GM12878 (cell line): Measurements from ENCODE around the gene SMPDL3A. TPM values are rescaled to one million over a fixed set of nuclear protein-coding genes. Genes with fewer than 3 reads are reported as not detected.

Experiments
- ATAC-seq: fragments of 200-7000 bp; cut with Tn5 transposase; 3 replicates; pipeline ENCODE4 v1.9.1; 2020; ENCODE audit warnings: mild to moderate bottlenecking, moderate library complexity
- BruUV-seq: library from RNA; stranded (reverse); fragments of 400-500 nt; replicated peaks from 2 replicates; lab custom pipeline; 2021; lab: Mats Ljungman, UMichigan
- CTCF ChIA-PET: fragments of 300-600 bp; sonication (Branson Sonifier 250); formaldehyde crosslinking; extraction: SDS; loops from one replicate; lab custom pipeline; 2021; ENCODE audit warnings: inconsistent platforms; lab: Yijun Ruan, JAX
- POLR2A ChIA-PET: fragments of 350-600 bp; formaldehyde crosslinking; extraction: SDS; loops from one replicate; lab custom pipeline; 2021; ENCODE audit warnings: inconsistent platforms; lab: Charles Lee
- RAD21 ChIA-PET: fragments of 300-600 bp; sonication (Branson Sonifier 250); formaldehyde crosslinking; loops from one replicate; lab custom pipeline; 2023; ENCODE audit warnings: antibody characterized with exemption; ENCODE audit not compliant: unreplicated experiment; lab: Charles Lee
- SMC1A ChIA-PET: fragments of 300-600 bp; sonication (Branson Sonifier 250); formaldehyde crosslinking; loops from one replicate; lab custom pipeline; 2023; ENCODE audit not compliant: unreplicated experiment, uncharacterized antibody; lab: Charles Lee
- DNase-seq: peaks from one replicate; pipeline ENCODE4 v3.0.0-alpha.2; 2011; ENCODE audit warnings: low read depth, low spot score
- FAIRE-seq: peaks from 3 replicates; lab custom pipeline; 2011; peaks lifted over from hg19 to GRCh38; lab: Jason Lieb, UNC
- H2AFZ ChIP-seq: 2 replicates; pipeline ENCODE4 v1.6.0; 2011; ENCODE audit warnings: low read depth, low read length, control low read depth; ENCODE audit not compliant: control insufficient read depth
- H3K27ac ChIP-seq: 2 replicates; pipeline ENCODE4 v1.5.1; 2011; ENCODE audit warnings: control low read depth; ENCODE audit not compliant: control insufficient read depth, insufficient read depth
- H3K27me3 ChIP-seq, 2 experiments: replicated peaks in 1 of 2; 2 replicates each; pipeline versions ENCODE4 v1.6.0 to v1.6.1; 2011; ENCODE audit warnings: low read length in 1 of 2; ENCODE audit not compliant: control insufficient read depth in 2 of 2, insufficient read depth in 2 of 2
- H3K36me3 ChIP-seq, 2 experiments: 2 replicates each; pipeline ENCODE4 v1.5.1; 2011; ENCODE audit warnings: low read length in 1 of 2; ENCODE audit not compliant: control insufficient read depth in 2 of 2, insufficient read depth in 2 of 2
- H3K4me1 ChIP-seq: 2 replicates; pipeline ENCODE4 v1.6.1; 2011; ENCODE audit warnings: mild to moderate bottlenecking, low read length, moderate library complexity, mixed read lengths; ENCODE audit not compliant: control insufficient read depth, insufficient read depth
- H3K4me2 ChIP-seq: 2 replicates; pipeline ENCODE4 v1.6.0; 2011; ENCODE audit warnings: control low read depth; ENCODE audit not compliant: control insufficient read depth, insufficient read depth
- H3K4me3 ChIP-seq: fragments of 200-600 bp; sonication (generic); 2 replicates; pipeline ENCODE4 v1.5.1; 2016
- H3K79me2 ChIP-seq: 2 replicates; pipeline ENCODE4 v1.6.0; 2011; ENCODE audit warnings: low read length; ENCODE audit not compliant: control insufficient read depth, insufficient read depth
- H3K9ac ChIP-seq: 2 replicates; pipeline ENCODE4 v1.8.0; 2011; ENCODE audit warnings: low read length, control low read depth, mixed read lengths; ENCODE audit not compliant: control insufficient read depth, insufficient read depth
- H3K9me3 ChIP-seq: replicated peaks from 3 replicates; pipeline ENCODE4 v1.5.1; 2011; ENCODE audit warnings: mild to moderate bottlenecking, low read length; ENCODE audit not compliant: control insufficient read depth, insufficient read depth
- H4K20me1 ChIP-seq: 2 replicates; pipeline ENCODE4 v1.6.0; 2011; ENCODE audit not compliant: control insufficient read depth, insufficient read depth
- ATF3 ChIP-seq: IDR thresholded peaks from 2 replicates; pipeline ENCODE4 v1.6.1; 2011; ENCODE audit warnings: low read depth, mild to moderate bottlenecking, low read length, moderate library complexity, borderline replicate concordance; ENCODE audit errors: extremely low read depth
- BCL3 ChIP-seq: IDR thresholded peaks from 2 replicates; pipeline ENCODE4 v1.6.1; 2011; ENCODE audit warnings: borderline replicate concordance, low read depth, mild to moderate bottlenecking, moderate library complexity, low read length; ENCODE audit not compliant: insufficient read depth, poor library complexity, severe bottlenecking
- CEBPB ChIP-seq, 2 experiments: fragments of 150-350 bp in 1 of 2; IDR thresholded peaks; 2 replicates each; pipeline ENCODE4 v1.6.1; 2012 to 2014; ENCODE audit warnings: low read depth in 2 of 2, low read length in 2 of 2, borderline replicate concordance in 1 of 2, inconsistent platforms in 1 of 2
- E2F4 ChIP-seq: IDR thresholded peaks from 2 replicates; pipeline ENCODE4 v1.6.1; 2012; ENCODE audit warnings: low read depth, low read length, improper control_type of control experiment
- FOXK2 ChIP-seq: fragments of 450-650 bp; IDR thresholded peaks from 2 replicates; pipeline ENCODE4 v1.6.1; 2017; ENCODE audit warnings: mild to moderate bottlenecking, moderate library complexity
- JUNB ChIP-seq: IDR thresholded peaks from 2 replicates; pipeline ENCODE4 v1.6.1; 2016; ENCODE audit warnings: antibody characterized with exemption, mild to moderate bottlenecking
- MAX ChIP-seq: IDR thresholded peaks from 2 replicates; pipeline ENCODE4 v1.6.1; 2012; ENCODE audit warnings: low read depth, low read length, improper control_type of control experiment
- MXI1 ChIP-seq: fragments of 150-350 bp; IDR thresholded peaks from 2 replicates; pipeline ENCODE4 v1.6.1; 2011; ENCODE audit warnings: low read depth, mild to moderate bottlenecking, inconsistent platforms, low read length, improper control_type of control experiment
- RELA ChIP-seq: fragments of 450-650 bp; IDR thresholded peaks from 2 replicates; pipeline ENCODE4 v1.8.0; 2014; ENCODE audit warnings: borderline replicate concordance; ENCODE audit not compliant: partially characterized antibody
- RELB ChIP-seq: fragments of 450-650 bp; IDR thresholded peaks from 2 replicates; pipeline ENCODE4 v1.6.1; 2017; ENCODE audit warnings: low read depth, mild to moderate bottlenecking, moderate library complexity
- SMARCA5 ChIP-seq: fragments of 450-650 bp; IDR thresholded peaks from 2 replicates; pipeline ENCODE4 v1.6.1; 2017; ENCODE audit warnings: mild to moderate bottlenecking
- SMC3 ChIP-seq: IDR thresholded peaks from 2 replicates; pipeline ENCODE4 v1.6.1; 2011; ENCODE audit warnings: low read length, improper control_type of control experiment, borderline replicate concordance
- SREBF2 ChIP-seq: IDR thresholded peaks from 2 replicates; pipeline ENCODE4 v1.6.1; 2012; ENCODE audit warnings: mild to moderate bottlenecking, low read length
- TCF3 ChIP-seq: IDR thresholded peaks from 2 replicates; pipeline ENCODE4 v1.6.1; 2012; ENCODE audit warnings: low read depth, mild to moderate bottlenecking, low read length, borderline replicate concordance; ENCODE audit not compliant: insufficient read depth
- USF2 ChIP-seq: IDR thresholded peaks from 2 replicates; pipeline ENCODE4 v1.6.1; 2011; ENCODE audit warnings: low read depth, low read length, improper control_type of control experiment, borderline replicate concordance
- ZNF24 ChIP-seq: fragments of 450-650 bp; IDR thresholded peaks from 2 replicates; pipeline ENCODE4 v1.6.1; 2017; ENCODE audit warnings: antibody characterized with exemption, mild to moderate bottlenecking
- ZNF384 ChIP-seq: IDR thresholded peaks from 2 replicates; pipeline ENCODE4 v1.6.1; 2012; ENCODE audit warnings: low read depth, mild to moderate bottlenecking, low read length, improper control_type of control experiment, borderline replicate concordance
- ZSCAN29 ChIP-seq: fragments of 450-650 bp; IDR thresholded peaks from 2 replicates; pipeline ENCODE4 v1.6.1; 2017; ENCODE audit warnings: mild to moderate bottlenecking, moderate library complexity
- WGBS: methylation state at CpG from one replicate; pipeline ENCODE4 v1.1.6; 2016; ENCODE audit warnings: low lambda C conversion rate; ENCODE audit not compliant: insufficient replicate concordance, insufficient coverage; ENCODE audit errors: missing lambda C conversion rate; 5-methylcytosine and 5-hydroxymethylcytosine counted together
- in situ Hi-C: fragments of 300-500 bp; cut with MboI; formaldehyde crosslinking; loops from 9 replicates; pipeline ENCODE4 v1.14.3; 2018; ENCODE audit warnings: mixed read lengths
- intact Hi-C: fragments of 100-400 bp; cut with micrococcal nuclease; formaldehyde crosslinking; loops from one replicate; pipeline ENCODE4 v1.14.2; 2022; ENCODE audit not compliant: unreplicated experiment
- polyA plus RNA-seq, 11 experiments: library from polyadenylated mRNA; depleted of rRNA in 4 of 11; unstranded in 6 of 11; stranded (reverse) in 5 of 11; fragments of >200 nt; fragmentation: Nextera tagmentation in 4 of 11; fragmentation: Illumina TruSeq in 1 of 11; extraction: Ambion mirVana in 4 of 11; extraction: Trizol in 1 of 11; gene quantifications; 1 replicate in 1 of 11; 2 replicates in 10 of 11; pipeline versions ENCODE4 v1.2.1 to v1.2.3, GENCODE V29; 2011 to 2016; ENCODE audit warnings: inconsistent platforms in 2 of 11, missing spikeins in 2 of 11, low read depth in 1 of 11
- total RNA-seq, 4 experiments: library from RNA; depleted of rRNA in 3 of 4; stranded (reverse); fragments of >200 nt in 3 of 4; fragmentation: Illumina TruSeq in 1 of 4; extraction: Trizol in 1 of 4; gene quantifications; 2 replicates each; pipeline versions ENCODE4 v1.2.1 to v1.2.3, GENCODE V29; 2013 to 2021

SMPDL3A gene
- total and polyA plus RNA-seq, 10 of the 15 experiments (the other 5 are each of a cell fraction or from before 2014, with no cell fraction given) = 0.05 to 0.91 (median 0.09) TPM; not detected in 3

GRCh38 chr6:122817358-122817757, 28.3 kb downstream of the SMPDL3A start (continued):
- no peak for TF ChIP-seq RELB
- no peak for TF ChIP-seq SMC3
- TF ChIP-seq E2F4 = no peak
- TF ChIP-seq CEBPB (IDR thresholded peaks at IDR 0.05; ENCODE audit: borderline replicate concordance in 1 of 2, low read depth in 2 of 2, low read length in 2 of 2) = no peak
- TF ChIP-seq USF2 = no peak
- TF ChIP-seq MXI1 = no peak
- no peak for TF ChIP-seq ZNF24
- TF ChIP-seq ZNF384 = no peak
- TF ChIP-seq, all 136 proteins: peak for 0

- FAIRE-seq (no peak), ATAC-seq (no peak), DNase-seq (no peak)
- H3K4me3 ChIP-seq = no peak overlapping the region
- no peaks in the 10 kb centered on the region for H3K9me3 ChIP-seq
- H2AFZ ChIP-seq = no peak overlapping the region
- ChIA-PET RAD21 (no interaction called here), POLR2A (no interaction called here), SMC1A (interaction anchor here (0.8 to 3.1 kb wide), 2 partner anchors 20 to 25 kb away, joined by 3 to 11 read pairs; no protein-coding TSS in a partner anchor), CTCF (interaction anchor here (0.9 to 2.9 kb wide), 4 partner anchors 20 to 86 kb away, joined by 3 to 13 read pairs (median 5); no protein-coding TSS in a partner anchor)
- H3K27ac ChIP-seq = no peak overlapping the region
- in situ Hi-C loops (no loop called here), intact Hi-C loops (no loop called here)
- BruUV-seq = no TSS peak
- WGBS = 26% methylated on average over 4 of the region's 4 CpGs
- no peaks in the 10 kb centered on the region for H3K27me3 ChIP-seq
- no peaks in the 10 kb centered on the region for H3K4me1 ChIP-seq
- no peaks in the 10 kb centered on the region for H3K79me2 ChIP-seq
- H3K36me3 ChIP-seq = no peaks in the 10 kb centered on the region
- H4K20me1 ChIP-seq = no peaks in the 10 kb centered on the region
- no peak overlapping the region for H3K4me2 ChIP-seq
- no peak overlapping the region for H3K9ac ChIP-seq
- TF ChIP-seq ZSCAN29 = no peak
- TF ChIP-seq SREBF2 = no peak
- no peak for TF ChIP-seq SMARCA5
- TF ChIP-seq ATF3 = no peak
- no peak for TF ChIP-seq MAX
- no peak for TF ChIP-seq RELA
- TF ChIP-seq JUNB = no peak
- no peak for TF ChIP-seq TCF3
- no peak for TF ChIP-seq BCL3
- TF ChIP-seq FOXK2 = no peak
Measured at GRCh38 chr6:122817766-122818165, 28.7 kb downstream of the SMPDL3A start.
